CD4-positive, alpha-beta T cell treated with Interleukin-15 for 1 hour (primary cell): ENCODE measurements around the gene PRTFDC1.

Experiments used
- DNase-seq: peaks from one replicate; pipeline ENCODE4 v3.0.0-alpha.2; 2020

The PRTFDC1 gene

GRCh38 chr10:24834869-24835268 is 117.5 kb downstream of the PRTFDC1 start:
- no peak for DNase-seq

GRCh38 chr10:24826009-24826408 is 126.4 kb downstream of the PRTFDC1 start:
- DNase-seq, result no peak

GRCh38 chr10:24825551-24825950 is 126.9 kb downstream of the PRTFDC1 start:
- no peak for DNase-seq

GRCh38 chr10:24824536-24824935 is 127.9 kb downstream of the PRTFDC1 start:
- no peak for DNase-seq

GRCh38 chr10:24824124-24824523 is 128.3 kb downstream of the PRTFDC1 start:
- no peak for DNase-seq

- DNase-seq, result no peak
These were observed 129.8 kb downstream of the PRTFDC1 start for GRCh38 chr10:24822590-24822989.

GRCh38 chr10:24821986-24822385 is 130.4 kb downstream of the PRTFDC1 start:
- DNase-seq, result no peak

GRCh38 chr10:24816868-24817396 is 135.5 kb downstream of the PRTFDC1 start:
- no peak for DNase-seq

GRCh38 chr10:24814568-24815313 is 137.7 kb downstream of the PRTFDC1 start:
- no peak for DNase-seq

GRCh38 chr10:24813856-24814255 is 138.6 kb downstream of the PRTFDC1 start:
- DNase-seq, result no peak

- no peak for DNase-seq
These were observed 146.1 kb downstream of the PRTFDC1 start for GRCh38 chr10:24806262-24806661.

- no peak for DNase-seq
These were observed 147.4 kb downstream of the PRTFDC1 start for GRCh38 chr10:24804956-24805355.

GRCh38 chr10:24804392-24804791 is 148.0 kb downstream of the PRTFDC1 start:
- DNase-seq, result no peak

- DNase-seq, result no peak
These were observed 150.0 kb downstream of the PRTFDC1 start for GRCh38 chr10:24802378-24802777.

- DNase-seq, result no peak
These were observed 151.5 kb downstream of the PRTFDC1 start for GRCh38 chr10:24800861-24801260.
